Measurements from ENCODE around the gene TLR2.
A peak's percentile ranks its signal among the peaks of the same experiment; 100 is the strongest.

The TLR2 gene

GRCh38 chr4:153684182-153684970 is at the start of gene TLR2:
TSS of gene TLR2 (plus strand) at chr4:153684280. CDS start at chr4:153702908, 18,628 bp downstream.
- DNase-seq, result peak; percentile 48

- no peak for DNase-seq
Observed at GRCh38 chr4:153634738-153635353, 49.2 kb upstream of the TLR2 start.

- DNase-seq, result no peak
Observed at GRCh38 chr4:153635846-153636245, 48.2 kb upstream of the TLR2 start.

GRCh38 chr4:153637201-153637600 is 46.9 kb upstream of the TLR2 start:
- DNase-seq, result no peak

- no peak for DNase-seq
Observed at GRCh38 chr4:153638011-153638410, 46.1 kb upstream of the TLR2 start.

- DNase-seq, result no peak
Observed at GRCh38 chr4:153638999-153639398, 45.1 kb upstream of the TLR2 start.

GRCh38 chr4:153639833-153640802 is 44.0 kb upstream of the TLR2 start:
- DNase-seq, result no peak

GRCh38 chr4:153641532-153641931 is 42.5 kb upstream of the TLR2 start:
- DNase-seq, result no peak

- no peak for DNase-seq
Observed at GRCh38 chr4:153643406-153644383, 40.4 kb upstream of the TLR2 start.

- DNase-seq, result no peak
Observed at GRCh38 chr4:153645183-153645582, 38.9 kb upstream of the TLR2 start.

GRCh38 chr4:153646261-153646660 is 37.8 kb upstream of the TLR2 start:
- no peak for DNase-seq

GRCh38 chr4:153646978-153647377 is 37.1 kb upstream of the TLR2 start:
- no peak for DNase-seq

- DNase-seq, result no peak
Observed at GRCh38 chr4:153647975-153648374, 36.1 kb upstream of the TLR2 start.

- DNase-seq, result no peak
Observed at GRCh38 chr4:153649572-153649991, 34.5 kb upstream of the TLR2 start.

GRCh38 chr4:153651116-153651515 is 33.0 kb upstream of the TLR2 start:
- no peak for DNase-seq

- peak; percentile 34 for DNase-seq
Observed at GRCh38 chr4:153651587-153651986, 32.5 kb upstream of the TLR2 start.

GRCh38 chr4:153652051-153652784 is 31.9 kb upstream of the TLR2 start:
- DNase-seq, result no peak

GRCh38 chr4:153655002-153655541 is 29.0 kb upstream of the TLR2 start:
- no peak for DNase-seq

GRCh38 chr4:153655928-153656327 is 28.2 kb upstream of the TLR2 start:
- DNase-seq, result no peak

- no peak for DNase-seq
Observed at GRCh38 chr4:153661215-153661822, 22.8 kb upstream of the TLR2 start.

GRCh38 chr4:153661908-153662307 is 22.2 kb upstream of the TLR2 start:
- DNase-seq, result no peak

All from activated effector memory CD4-positive, alpha-beta T cell treated with Interleukin-2 at 50 U/mL for 16 hours (primary cell).